GM12865 (cell line): ENCODE measurements around the gene OTUB2.

Experiments
- DNase-seq: peaks from one replicate; pipeline ENCODE4 v3.0.0; 2010; ENCODE audit warnings: low read depth
- H3K4me3 ChIP-seq: 2 replicates; pipeline ENCODE4 v1.5.1; 2011; ENCODE audit warnings: mild to moderate bottlenecking, low read depth, low read length, control low read depth
- CTCF ChIP-seq: IDR thresholded peaks from 2 replicates; pipeline ENCODE4 v1.5.1; 2011; ENCODE audit warnings: low read length, control low read depth, low read depth, inconsistent platforms; ENCODE audit not compliant: insufficient read depth; ENCODE audit errors: missing control alignments

OTUB2 gene

GRCh38 chr14:94026173-94026888, at the start of gene OTUB2:
TSS of gene OTUB2 (plus strand) at chr14:94026340. CDS start at chr14:94026538, 198 bp downstream.
- peak within 1 kb of the TSS; percentile 58 for H3K4me3 ChIP-seq
- no peak for TF ChIP-seq CTCF
- DNase-seq = peak; percentile 99

- TF ChIP-seq CTCF = no peak
- H3K4me3 ChIP-seq = peak within 1 kb of the TSS; percentile 19
- DNase-seq = peak; percentile 76
These were observed 49.6 kb upstream of the OTUB2 start, which contains the start of gene ASB2 for GRCh38 chr14:93976477-93977057. TSS of gene ASB2 (minus strand) at chr14:93976570. CDS start at chr14:93964539, 12,031 bp downstream.

- no peak for DNase-seq
- H3K4me3 ChIP-seq = peak overlapping the region; percentile 19; the same call in 1 of the 2 replicates
These were observed 49.0 kb upstream of the OTUB2 start for GRCh38 chr14:93977171-93977570.

GRCh38 chr14:93977790-93978581, 48.2 kb upstream of the OTUB2 start:
- H3K4me3 ChIP-seq = no peak overlapping the region
- peak; percentile 73 for DNase-seq
- TF ChIP-seq CTCF = no peak

More at GRCh38 chr14:93977171-93977570, 49.0 kb upstream of the OTUB2 start:
- TF ChIP-seq CTCF = no peak

- no peak for DNase-seq
- H3K4me3 ChIP-seq = no peak overlapping the region
- no peak for TF ChIP-seq CTCF
These were observed 47.4 kb upstream of the OTUB2 start for GRCh38 chr14:93978735-93979134.

- no peak overlapping the region for H3K4me3 ChIP-seq
- no peak for DNase-seq
- TF ChIP-seq CTCF = no peak
These were observed 45.5 kb upstream of the OTUB2 start for GRCh38 chr14:93980456-93981201.
